HK-2 (cell line): ENCODE results near the gene CCT4.
"Not testable (repeated sequence)": the region's sequence is repeated elsewhere in the genome, so short reads cannot be mapped to it uniquely, and the experiment has no call there.

Experiments
- DNase-seq: peaks from one replicate; pipeline ENCODE4 v3.0.0-alpha.2; 2018; ENCODE audit not compliant: unreplicated experiment

The CCT4 gene

GRCh38 chr2:61878761-61879160 is 9.7 kb downstream of the CCT4 start:
- no peak for DNase-seq

- no peak for DNase-seq
Measured at GRCh38 chr2:61877571-61878245, 10.7 kb downstream of the CCT4 start.

- no peak for DNase-seq
Measured at GRCh38 chr2:61876400-61876799, 12.1 kb downstream of the CCT4 start.

- DNase-seq: not testable (repeated sequence)
Measured at GRCh38 chr2:61866482-61867089, 21.9 kb downstream of the CCT4 start.

GRCh38 chr2:61862085-61862484 is 26.4 kb downstream of the CCT4 start:
- no peak for DNase-seq

- no peak for DNase-seq
Measured at GRCh38 chr2:61857224-61857623, 31.2 kb downstream of the CCT4 start.

- DNase-seq: no peak
Measured at GRCh38 chr2:61855318-61855613, 33.2 kb downstream of the CCT4 start.

GRCh38 chr2:61854564-61855317 is 33.7 kb downstream of the CCT4 start:
- DNase-seq: peak; percentile 91

- peak; percentile 81 for DNase-seq
Measured at GRCh38 chr2:61853847-61854563, 34.5 kb downstream of the CCT4 start, which contains the start of gene FAM161A. Gene FAM161A (minus strand): TSS chr2:61854060. CDS start chr2:61854041, 19 bp downstream.

- DNase-seq: no peak
Measured at GRCh38 chr2:61853086-61853846, 35.2 kb downstream of the CCT4 start.

GRCh38 chr2:61851270-61851669 is 37.2 kb downstream of the CCT4 start:
- DNase-seq: not testable (repeated sequence)

- no peak for DNase-seq
Measured at GRCh38 chr2:61845320-61845719, 43.1 kb downstream of the CCT4 start.

- DNase-seq: no peak
Measured at GRCh38 chr2:61841286-61841685, 47.2 kb downstream of the CCT4 start.

- DNase-seq: no peak
Measured at GRCh38 chr2:61834893-61835292, 53.6 kb downstream of the CCT4 start.

GRCh38 chr2:61833971-61834370 is 54.5 kb downstream of the CCT4 start:
- no peak for DNase-seq

GRCh38 chr2:61832183-61832841 is 56.1 kb downstream of the CCT4 start:
- DNase-seq: no peak

- no peak for DNase-seq
Measured at GRCh38 chr2:61822255-61822654, 66.2 kb downstream of the CCT4 start.
